ENCODE data around the gene ZFPL1.

Gene ZFPL1

DNA sequence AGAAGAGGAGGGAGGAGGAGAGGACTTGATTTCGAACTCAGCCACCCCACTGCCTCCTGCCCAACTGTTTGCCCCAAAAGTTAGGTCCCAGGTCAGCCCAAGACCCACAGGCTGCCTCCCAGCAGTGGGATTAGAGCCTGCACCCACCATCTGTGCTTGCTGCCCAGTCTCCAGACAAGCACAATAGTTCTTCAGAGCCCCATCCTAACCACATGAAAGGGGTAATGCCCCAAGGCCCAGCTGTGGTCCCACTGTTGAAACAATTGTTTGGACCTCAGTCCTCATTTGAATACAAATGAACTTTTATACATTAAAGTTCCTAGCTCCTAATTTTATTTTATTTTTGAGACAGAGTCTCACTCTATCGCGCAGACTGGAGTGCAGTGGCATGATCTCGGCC is 6.6 kb downstream of the ZFPL1 start:
- no peak overlapping the region for H3K27ac Mint-ChIP-seq
- H3K27me3 Mint-ChIP-seq = no peaks in the 10 kb centered on the region
- peaks cover 8% of the 10 kb centered on the region for H3K4me1 Mint-ChIP-seq (ENCODE audit: low read depth)
- intact Hi-C loops (cut with micrococcal nuclease) = no loop called here
- no peak overlapping the region for H3K4me3 Mint-ChIP-seq
- peaks cover 52% of the 10 kb centered on the region for H3K36me3 Mint-ChIP-seq (ENCODE audit: low read depth)
- no peaks in the 10 kb centered on the region for H3K9me3 Mint-ChIP-seq

DNA sequence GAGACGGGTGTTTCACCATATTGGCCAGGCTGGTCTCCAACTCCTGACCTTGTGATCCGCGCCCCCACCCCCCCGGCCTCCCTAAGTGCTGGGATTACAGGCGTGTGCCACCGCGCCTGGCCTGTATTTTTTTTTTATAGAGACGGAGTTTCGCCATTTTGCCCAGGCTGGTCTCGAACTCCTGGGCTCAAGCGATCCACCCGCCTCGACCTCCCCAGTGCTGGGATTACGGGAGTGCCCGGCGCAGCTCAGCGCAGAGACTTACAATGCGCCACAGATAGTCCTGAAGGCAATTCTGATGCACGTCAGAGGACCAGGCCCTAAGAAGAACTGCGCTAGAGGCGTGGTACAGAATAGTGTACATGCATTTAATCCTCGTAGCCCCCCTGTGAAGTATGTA is 11.4 kb downstream of the ZFPL1 start:
- no peaks in the 10 kb centered on the region for H3K27me3 Mint-ChIP-seq
- no peaks in the 10 kb centered on the region for H3K9me3 Mint-ChIP-seq
- H3K27ac Mint-ChIP-seq = peak overlapping the region; percentile 79
- peaks cover 17% of the 10 kb centered on the region for H3K36me3 Mint-ChIP-seq (ENCODE audit: low read depth)
- intact Hi-C loops (cut with micrococcal nuclease) = loop anchor here (5.0 kb wide), 1 partner anchor 83 kb away; the partner anchor contains the start of gene ARL2
- no peak overlapping the region for H3K4me3 Mint-ChIP-seq
- peaks cover 18% of the 10 kb centered on the region for H3K4me1 Mint-ChIP-seq (ENCODE audit: low read depth)

DNA sequence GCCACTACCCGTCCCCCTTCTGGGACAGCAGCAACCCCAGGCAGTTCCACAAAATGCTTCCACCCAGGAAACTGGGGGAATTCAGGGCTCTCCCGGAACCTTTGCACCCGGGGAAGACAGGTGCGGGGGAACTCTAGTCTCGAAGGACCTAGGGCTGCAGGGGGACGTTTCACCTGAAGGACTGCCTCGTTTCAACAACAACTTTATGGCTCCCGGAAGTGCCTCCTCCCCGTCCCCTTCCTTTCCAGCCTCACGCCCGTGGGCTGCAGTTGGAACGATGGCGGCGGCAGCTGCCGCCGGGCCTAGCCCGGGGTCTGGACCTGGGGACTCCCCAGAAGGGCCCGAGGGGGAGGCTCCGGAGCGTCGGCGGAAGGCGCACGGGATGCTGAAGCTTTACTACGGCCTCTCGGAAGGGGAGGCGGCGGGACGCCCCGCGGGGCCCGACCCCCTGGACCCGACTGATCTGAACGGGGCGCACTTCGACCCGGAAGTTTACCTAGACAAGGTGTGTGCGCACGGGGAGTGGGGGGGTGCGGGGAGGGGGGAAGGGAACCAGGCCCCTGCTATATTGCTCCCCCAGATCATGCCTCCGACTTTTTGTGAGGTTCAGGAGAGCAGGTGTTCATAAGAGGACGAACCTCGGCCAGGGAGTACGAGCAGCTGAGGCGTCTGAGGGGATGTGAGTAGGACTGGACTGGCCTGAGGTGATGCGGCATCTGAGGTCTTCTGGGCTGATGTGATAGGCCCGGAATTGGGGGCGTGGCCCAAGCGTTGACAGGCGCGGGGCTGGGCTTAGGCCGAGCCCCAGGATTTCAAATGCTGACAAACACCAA is 12.2 kb downstream of the ZFPL1 start, which contains the start of gene VPS51:
VPS51 (plus strand) TSS at position 241 of the 833 bp plus-strand sequence; CDS start at position 278, 37 bp downstream.
- Mint-ChIP-seq H3K36me3 (ENCODE audit: low read depth) (peaks cover 13% of the 10 kb centered on the region), H3K27me3 (no peaks in the 10 kb centered on the region), H3K4me1 (ENCODE audit: low read depth) (peaks cover 18% of the 10 kb centered on the region), H3K4me3 (peak within 1 kb of the TSS; percentile 79), H3K9me3 (no peaks in the 10 kb centered on the region), H3K27ac (peak within 1 kb of the TSS; percentile 79)
- intact Hi-C loops (cut with micrococcal nuclease) = loop anchor here (1.0 to 5.0 kb wide), 4 partner anchors 12 to 84 kb away; partner anchors contain the start of genes ARL2, CDCA5, SNX15 and ZFPL1

DNA sequence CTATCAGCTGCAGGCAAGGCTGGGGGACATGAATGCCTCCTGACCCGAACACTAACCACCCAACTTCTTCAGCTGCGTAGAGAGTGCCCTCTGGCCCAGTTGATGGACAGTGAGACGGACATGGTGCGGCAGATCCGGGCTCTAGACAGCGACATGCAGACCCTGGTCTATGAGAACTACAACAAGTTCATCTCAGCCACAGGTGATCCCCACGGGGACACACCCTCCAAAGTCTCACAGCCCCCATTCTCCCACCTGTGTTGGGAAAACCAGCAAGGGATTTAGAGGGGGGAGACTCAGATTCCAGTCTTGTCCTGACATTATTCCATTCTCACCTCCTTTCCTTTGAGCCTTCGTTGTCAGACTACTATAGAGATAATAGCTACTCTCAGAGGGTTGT is 12.9 kb downstream of the ZFPL1 start:
- Mint-ChIP-seq H3K27ac (peak overlapping the region; percentile 79), H3K36me3 (ENCODE audit: low read depth) (peaks cover 13% of the 10 kb centered on the region), H3K4me1 (ENCODE audit: low read depth) (peaks cover 18% of the 10 kb centered on the region), H3K4me3 (peak overlapping the region; percentile 79), H3K9me3 (no peaks in the 10 kb centered on the region), H3K27me3 (no peaks in the 10 kb centered on the region)
- intact Hi-C loops (cut with micrococcal nuclease) = loop anchor here (1.0 to 5.0 kb wide), 4 partner anchors 13 to 85 kb away; partner anchors contain the start of genes ARL2, CDCA5, SNX15 and ZFPL1

DNA sequence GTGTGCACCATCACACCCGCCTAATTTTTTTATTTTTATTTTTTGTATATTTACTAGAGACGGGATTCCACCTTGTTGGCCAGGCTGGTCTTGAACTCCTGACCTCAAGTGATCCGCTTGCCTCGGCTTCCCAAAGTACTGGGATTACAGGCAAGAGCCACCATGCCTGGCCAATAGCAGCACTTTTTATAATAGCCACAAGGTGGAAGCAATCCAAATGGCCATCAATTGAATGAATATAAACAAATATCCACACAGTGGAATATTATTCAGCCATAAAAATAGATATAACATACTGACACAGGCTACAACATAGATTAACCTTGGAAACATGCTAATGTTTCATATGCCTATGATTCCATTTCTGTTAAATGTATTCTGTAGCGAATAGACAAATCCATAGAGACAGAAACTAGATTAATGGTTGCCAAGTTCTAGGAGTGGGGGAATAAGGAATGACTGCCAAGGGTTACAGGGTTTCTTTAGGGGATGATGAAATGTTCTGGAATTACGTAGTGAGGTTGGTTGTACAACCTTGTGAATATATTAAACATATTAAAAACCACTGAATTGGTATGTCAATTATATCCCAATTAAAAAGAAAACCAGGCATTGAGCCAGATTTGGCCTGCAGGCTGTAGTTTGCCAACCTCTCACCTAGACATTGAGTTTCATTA is 16.8 kb downstream of the ZFPL1 start:
- H3K36me3 Mint-ChIP-seq (ENCODE audit: low read depth) = peaks cover 27% of the 10 kb centered on the region
- intact Hi-C loops (cut with micrococcal nuclease) = no loop called here
- no peaks in the 10 kb centered on the region for H3K27me3 Mint-ChIP-seq
- H3K4me3 Mint-ChIP-seq = no peak overlapping the region
- H3K27ac Mint-ChIP-seq = no peak overlapping the region
- no peaks in the 10 kb centered on the region for H3K9me3 Mint-ChIP-seq
- peaks cover 14% of the 10 kb centered on the region for H3K4me1 Mint-ChIP-seq (ENCODE audit: low read depth)

DNA sequence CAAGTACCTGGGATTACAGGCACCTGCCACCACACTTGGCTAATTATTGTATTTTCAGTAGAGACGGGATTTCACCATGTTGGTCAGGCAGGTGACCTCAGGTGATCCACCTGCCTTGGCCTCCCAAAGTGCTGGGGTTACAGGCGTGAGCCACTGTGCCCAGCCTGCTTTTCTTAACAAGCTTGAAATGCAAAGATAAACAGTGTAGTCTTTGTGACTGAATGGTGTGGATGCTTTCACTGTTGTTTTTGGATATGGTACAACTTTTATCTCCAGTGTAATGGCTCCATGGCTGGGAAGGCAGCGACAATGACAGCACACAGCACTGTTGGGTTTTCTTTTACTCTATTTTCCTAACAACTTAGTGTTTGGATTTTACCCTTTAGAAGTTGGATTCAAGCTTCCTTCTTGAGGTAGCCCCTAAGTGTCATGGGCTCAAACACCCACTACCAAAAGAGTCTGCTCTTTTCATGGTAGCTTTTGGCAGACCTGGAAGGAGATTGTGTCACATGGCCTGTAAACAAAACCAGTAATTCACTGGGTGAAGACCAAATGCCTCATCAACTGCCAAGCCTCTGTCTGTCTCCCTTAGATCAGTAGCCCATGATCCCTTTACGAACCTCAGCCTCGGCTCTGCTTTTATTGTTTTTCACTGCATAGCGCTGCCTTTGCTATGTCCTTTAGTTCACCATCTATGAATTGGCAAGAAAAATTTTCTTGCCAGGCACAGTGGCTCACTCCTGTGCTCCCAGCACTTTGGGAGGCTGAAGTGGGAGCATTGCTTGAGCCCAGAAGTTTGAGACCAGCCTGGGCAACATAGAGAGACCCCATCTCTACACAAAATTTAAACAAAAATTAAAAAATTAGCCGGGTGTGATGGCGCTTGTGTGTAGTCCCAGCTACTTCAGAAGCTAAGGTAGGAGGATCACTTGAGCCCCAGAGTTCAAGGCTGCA is 18.4 kb downstream of the ZFPL1 start:
- H3K36me3 Mint-ChIP-seq (ENCODE audit: low read depth) = peaks cover 44% of the 10 kb centered on the region
- intact Hi-C loops (cut with micrococcal nuclease) = no loop called here
- H3K27me3 Mint-ChIP-seq = no peaks in the 10 kb centered on the region
- H3K4me3 Mint-ChIP-seq = no peak overlapping the region
- no peaks in the 10 kb centered on the region for H3K9me3 Mint-ChIP-seq
- H3K4me1 Mint-ChIP-seq (ENCODE audit: low read depth) = peaks cover 13% of the 10 kb centered on the region
- no peak overlapping the region for H3K27ac Mint-ChIP-seq

DNA sequence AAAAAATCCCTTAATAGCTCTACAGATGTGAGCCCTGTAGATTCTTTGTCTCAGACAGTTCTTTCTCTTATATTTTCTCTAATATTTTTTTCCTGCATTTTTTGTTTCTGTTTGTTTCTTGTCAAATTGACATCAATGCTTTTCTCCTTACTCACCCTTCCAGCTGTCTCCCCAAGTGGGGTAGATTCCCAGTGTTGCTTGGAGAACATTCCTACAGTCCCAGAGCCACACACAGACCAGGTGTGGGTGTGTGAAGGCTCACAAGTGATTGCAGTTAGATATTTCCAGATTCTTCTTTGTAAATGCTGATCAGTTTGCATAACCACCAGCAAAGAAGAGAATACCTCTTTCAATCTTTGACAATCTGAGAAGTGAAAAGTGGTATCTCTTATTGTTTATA is 19.5 kb downstream of the ZFPL1 start:
- Mint-ChIP-seq H3K4me3 (no peak overlapping the region), H3K4me1 (ENCODE audit: low read depth) (peaks cover 13% of the 10 kb centered on the region), H3K27me3 (no peaks in the 10 kb centered on the region), H3K36me3 (ENCODE audit: low read depth) (peaks cover 48% of the 10 kb centered on the region), H3K27ac (no peak overlapping the region), H3K9me3 (no peaks in the 10 kb centered on the region)
- intact Hi-C loops (cut with micrococcal nuclease) = no loop called here

DNA sequence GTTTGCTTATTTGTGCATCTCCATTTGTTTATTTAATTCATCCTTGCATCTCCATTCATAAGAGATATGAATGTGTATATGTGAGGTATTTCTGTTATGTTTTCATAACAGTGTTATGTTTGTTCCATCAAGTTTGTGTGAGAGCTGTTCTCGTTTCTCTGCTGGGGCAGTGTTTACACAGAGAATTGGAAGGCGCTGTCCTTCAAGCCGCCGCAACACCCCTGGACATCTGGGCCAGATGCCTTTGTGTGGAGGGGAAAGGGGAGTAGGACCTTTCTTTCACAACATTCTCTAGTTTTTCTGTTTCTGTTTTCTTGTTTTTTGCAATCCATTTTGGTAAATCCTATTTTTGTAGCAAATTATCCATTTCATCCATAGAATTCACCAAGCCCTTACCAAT is 20.6 kb downstream of the ZFPL1 start:
- Mint-ChIP-seq H3K27ac (no peak overlapping the region), H3K4me1 (ENCODE audit: low read depth) (peaks cover 6% of the 10 kb centered on the region), H3K27me3 (no peaks in the 10 kb centered on the region), H3K9me3 (no peaks in the 10 kb centered on the region), H3K4me3 (no peak overlapping the region), H3K36me3 (ENCODE audit: low read depth) (peaks cover 52% of the 10 kb centered on the region)
- intact Hi-C loops (cut with micrococcal nuclease) = no loop called here

DNA sequence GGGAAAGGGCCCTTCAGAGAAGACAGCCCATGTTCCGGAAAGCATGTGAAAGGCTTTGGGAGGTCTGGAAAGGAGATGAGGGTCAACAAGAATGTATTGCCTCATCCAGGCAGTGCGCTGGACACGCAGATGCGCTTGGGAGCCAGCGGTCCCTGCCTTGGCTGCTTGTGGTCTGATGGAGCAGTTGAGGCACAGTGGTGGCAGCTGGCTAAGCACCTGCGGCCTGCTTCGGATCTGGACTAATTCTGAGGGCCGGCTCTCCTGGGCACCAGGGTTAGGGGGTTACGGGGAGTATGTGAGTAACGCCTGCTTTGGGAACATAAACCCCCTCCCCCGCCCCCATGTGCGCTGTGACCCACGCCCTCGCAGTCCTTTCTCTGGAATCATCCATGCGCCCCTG is 23.1 kb downstream of the ZFPL1 start:
- Mint-ChIP-seq H3K9me3 (no peaks in the 10 kb centered on the region), H3K27ac (no peak overlapping the region), H3K27me3 (peaks cover 4% of the 10 kb centered on the region), H3K36me3 (ENCODE audit: low read depth) (peaks cover 58% of the 10 kb centered on the region), H3K4me1 (ENCODE audit: low read depth) (peaks cover 25% of the 10 kb centered on the region), H3K4me3 (no peak overlapping the region)
- intact Hi-C loops (cut with micrococcal nuclease) = no loop called here

DNA sequence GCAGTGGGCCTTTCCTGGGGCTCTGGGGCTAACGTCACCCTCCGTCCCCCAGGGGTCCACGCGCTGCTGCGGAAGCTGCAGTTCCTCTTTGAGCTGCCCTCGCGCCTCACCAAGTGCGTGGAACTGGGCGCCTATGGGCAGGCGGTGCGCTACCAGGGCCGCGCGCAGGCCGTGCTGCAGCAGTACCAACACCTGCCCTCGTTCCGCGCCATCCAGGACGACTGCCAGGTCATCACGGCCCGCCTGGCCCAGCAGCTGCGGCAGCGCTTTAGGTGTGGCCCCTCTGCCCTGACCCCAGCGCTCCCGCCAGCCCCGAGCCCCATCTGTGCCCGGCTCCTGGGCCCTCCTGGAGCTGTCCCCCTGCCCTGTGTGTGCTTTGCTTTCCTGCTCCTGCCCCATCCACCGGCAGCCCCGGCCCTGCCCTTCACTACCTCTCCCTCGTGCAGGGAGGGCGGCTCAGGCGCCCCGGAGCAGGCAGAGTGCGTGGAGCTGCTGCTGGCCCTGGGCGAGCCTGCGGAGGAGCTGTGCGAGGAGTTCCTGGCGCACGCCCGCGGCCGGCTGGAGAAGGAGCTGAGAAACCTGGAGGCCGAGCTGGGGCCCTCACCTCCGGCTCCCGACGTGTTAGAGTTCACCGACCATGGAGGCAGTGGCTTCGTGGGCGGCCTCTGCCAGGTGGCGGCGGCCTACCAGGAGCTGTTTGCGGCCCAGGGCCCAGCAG is 23.9 kb downstream of the ZFPL1 start:
- Mint-ChIP-seq H3K36me3 (ENCODE audit: low read depth) (peaks cover 58% of the 10 kb centered on the region), H3K4me3 (no peak overlapping the region), H3K27ac (no peak overlapping the region), H3K4me1 (ENCODE audit: low read depth) (peaks cover 32% of the 10 kb centered on the region), H3K9me3 (no peaks in the 10 kb centered on the region), H3K27me3 (peaks cover 9% of the 10 kb centered on the region)
- intact Hi-C loops (cut with micrococcal nuclease) = no loop called here

DNA sequence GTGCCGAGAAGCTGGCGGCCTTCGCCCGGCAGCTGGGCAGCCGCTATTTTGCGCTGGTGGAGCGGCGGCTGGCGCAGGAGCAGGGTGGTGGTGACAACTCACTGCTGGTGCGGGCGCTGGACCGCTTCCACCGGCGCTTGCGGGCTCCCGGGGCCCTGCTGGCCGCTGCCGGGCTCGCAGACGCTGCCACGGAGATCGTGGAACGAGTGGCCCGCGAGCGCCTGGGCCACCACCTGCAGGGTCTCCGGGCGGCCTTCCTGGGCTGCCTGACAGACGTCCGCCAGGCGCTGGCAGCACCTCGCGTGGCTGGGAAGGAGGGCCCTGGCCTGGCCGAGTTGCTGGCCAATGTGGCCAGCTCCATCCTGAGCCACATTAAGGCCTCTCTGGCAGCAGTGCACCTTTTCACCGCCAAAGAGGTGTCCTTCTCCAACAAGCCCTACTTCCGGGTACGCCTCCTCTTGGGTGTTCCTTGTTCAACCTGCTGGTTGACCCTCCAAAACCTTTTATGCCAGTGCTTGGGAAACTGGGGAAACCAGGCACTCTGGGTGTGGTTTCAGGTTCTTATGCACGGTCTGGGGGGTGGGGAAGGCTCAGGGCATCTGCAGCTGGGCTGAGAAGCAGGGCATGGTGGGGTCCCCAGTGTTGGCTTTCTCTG is 24.6 kb downstream of the ZFPL1 start:
- H3K4me3 Mint-ChIP-seq = no peak overlapping the region
- intact Hi-C loops (cut with micrococcal nuclease) = no loop called here
- peaks cover 16% of the 10 kb centered on the region for H3K27me3 Mint-ChIP-seq
- no peaks in the 10 kb centered on the region for H3K9me3 Mint-ChIP-seq
- H3K4me1 Mint-ChIP-seq (ENCODE audit: low read depth) = peaks cover 39% of the 10 kb centered on the region
- H3K27ac Mint-ChIP-seq = no peak overlapping the region
- peaks cover 58% of the 10 kb centered on the region for H3K36me3 Mint-ChIP-seq (ENCODE audit: low read depth)

DNA sequence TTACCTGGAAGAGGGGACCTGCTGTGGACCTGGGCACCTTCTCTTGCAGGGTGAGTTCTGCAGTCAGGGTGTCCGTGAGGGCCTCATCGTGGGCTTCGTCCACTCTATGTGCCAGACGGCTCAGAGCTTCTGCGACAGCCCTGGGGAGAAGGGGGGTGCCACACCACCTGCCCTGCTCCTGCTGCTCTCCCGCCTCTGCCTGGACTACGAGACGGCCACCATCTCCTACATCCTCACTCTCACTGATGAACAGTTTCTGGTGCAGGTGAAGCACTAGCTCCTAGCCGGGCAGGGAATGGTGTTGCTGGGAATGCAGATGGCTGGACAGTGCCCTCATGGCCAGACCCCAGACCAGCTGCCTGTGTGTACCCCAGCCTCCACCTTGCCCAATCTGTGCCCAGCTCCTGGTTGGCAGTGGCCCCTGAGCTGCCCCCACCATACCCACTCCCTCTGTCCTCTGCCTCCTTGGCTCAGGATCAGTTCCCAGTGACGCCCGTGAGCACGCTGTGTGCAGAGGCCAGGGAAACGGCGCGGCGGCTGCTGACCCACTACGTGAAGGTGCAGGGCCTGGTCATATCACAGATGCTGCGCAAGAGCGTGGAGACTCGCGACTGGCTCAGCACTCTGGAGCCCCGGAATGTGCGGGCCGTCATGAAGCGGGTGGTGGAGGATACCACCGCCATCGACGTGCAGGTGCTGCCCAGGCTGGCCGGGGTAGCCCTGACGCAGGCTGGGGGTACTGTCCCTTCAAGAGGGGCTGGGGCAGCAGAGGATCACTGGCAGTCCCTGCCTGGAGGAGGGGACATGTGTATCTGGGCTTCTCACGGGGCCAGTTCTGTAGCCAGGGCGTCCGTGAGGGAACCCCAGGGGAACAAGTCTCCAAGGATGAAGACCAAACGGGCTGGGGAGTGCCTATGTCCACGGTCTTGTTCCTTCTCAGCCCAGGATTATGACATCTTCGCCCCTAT is 25.5 kb downstream of the ZFPL1 start:
- Mint-ChIP-seq H3K27ac (no peak overlapping the region), H3K4me3 (no peak overlapping the region)
- intact Hi-C loops (cut with micrococcal nuclease) = loop anchor here (10.0 kb wide), 2 partner anchors 145 to 195 kb away; partner anchors contain the start of gene ATG2A

More for the DNA sequence above, 25.5 kb downstream of the ZFPL1 start:
- H3K4me1 Mint-ChIP-seq (ENCODE audit: low read depth) = peaks cover 39% of the 10 kb centered on the region
- H3K27me3 Mint-ChIP-seq = peaks cover 26% of the 10 kb centered on the region
- peaks cover 56% of the 10 kb centered on the region for H3K36me3 Mint-ChIP-seq (ENCODE audit: low read depth)
- H3K9me3 Mint-ChIP-seq = no peaks in the 10 kb centered on the region

Data from dendritic cell treated with granulocyte-macrophage colony-stimulating factor and Interleukin-4, amounts not matched to agents 40 ng/mL and 50 ng/mL, for 4 days (primary cell).